ENCODE data around the gene GOLT1A. TPM values are rescaled to one million over a fixed set of nuclear protein-coding genes. Genes with fewer than 3 reads are reported as not detected.

GOLT1A gene
- polyA plus RNA-seq, 2 of the 4 experiments (the other 2 are of a cell fraction): 1.8 to 6.4 TPM

DNA sequence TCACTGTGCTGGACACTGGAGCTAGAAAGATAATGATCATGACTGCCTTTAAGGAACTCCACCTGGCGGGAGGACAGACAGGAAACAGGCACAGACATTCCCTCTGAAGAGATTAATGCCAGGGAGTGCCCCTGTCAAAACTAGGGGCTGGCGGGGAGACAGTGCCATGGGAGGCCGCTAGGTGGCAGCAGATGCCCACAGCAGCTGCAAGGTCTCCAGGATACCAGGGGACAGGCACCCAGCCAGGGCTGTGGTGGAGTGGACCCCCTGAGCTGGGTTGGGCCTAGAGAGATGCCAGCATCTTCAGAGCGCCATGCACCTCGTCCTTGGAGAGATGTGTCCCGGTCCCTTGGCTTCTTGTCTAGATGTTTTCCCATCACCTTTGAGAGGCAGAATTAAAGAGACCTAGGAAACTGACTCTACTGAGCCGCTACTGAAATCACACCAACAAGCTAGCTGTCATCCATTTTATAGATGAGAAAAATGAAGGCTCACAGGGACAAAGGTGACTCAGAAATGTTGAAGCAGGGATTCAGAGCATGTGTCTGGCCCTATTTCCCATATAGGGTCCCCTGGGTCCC lies 51.2 kb downstream of the GOLT1A start (continued):
- TF ChIP-seq, protein P1, sequence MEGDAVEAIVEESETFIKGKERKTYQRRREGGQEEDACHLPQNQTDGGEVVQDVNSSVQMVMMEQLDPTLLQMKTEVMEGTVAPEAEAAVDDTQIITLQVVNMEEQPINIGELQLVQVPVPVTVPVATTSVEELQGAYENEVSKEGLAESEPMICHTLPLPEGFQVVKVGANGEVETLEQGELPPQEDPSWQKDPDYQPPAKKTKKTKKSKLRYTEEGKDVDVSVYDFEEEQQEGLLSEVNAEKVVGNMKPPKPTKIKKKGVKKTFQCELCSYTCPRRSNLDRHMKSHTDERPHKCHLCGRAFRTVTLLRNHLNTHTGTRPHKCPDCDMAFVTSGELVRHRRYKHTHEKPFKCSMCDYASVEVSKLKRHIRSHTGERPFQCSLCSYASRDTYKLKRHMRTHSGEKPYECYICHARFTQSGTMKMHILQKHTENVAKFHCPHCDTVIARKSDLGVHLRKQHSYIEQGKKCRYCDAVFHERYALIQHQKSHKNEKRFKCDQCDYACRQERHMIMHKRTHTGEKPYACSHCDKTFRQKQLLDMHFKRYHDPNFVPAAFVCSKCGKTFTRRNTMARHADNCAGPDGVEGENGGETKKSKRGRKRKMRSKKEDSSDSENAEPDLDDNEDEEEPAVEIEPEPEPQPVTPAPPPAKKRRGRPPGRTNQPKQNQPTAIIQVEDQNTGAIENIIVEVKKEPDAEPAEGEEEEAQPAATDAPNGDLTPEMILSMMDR (IDR thresholded peaks at IDR 0.05): peak; percentile 98

GRCh38 chr1:204161609-204162493 lies 51.9 kb downstream of the GOLT1A start:
- Histone ChIP-seq H3K4me3 (no peak overlapping the region), H3K27ac (no peak overlapping the region), H3K4me1 (no peaks in the 10 kb centered on the region), H3K4me2 (no peak overlapping the region), H3K9me3 (no peaks in the 10 kb centered on the region)
- POLR2A ChIA-PET: interaction anchor here (0.7 kb wide), 1 partner anchor 834 kb away, joined by 5 read pairs; no protein-coding TSS in a partner anchor
- WGBS (ENCODE audit: missing lambda C conversion rate): 60% methylated on average over 14 of the region's 14 CpGs
- TF ChIP-seq RNF2 (IDR thresholded peaks at IDR 0.05; ENCODE audit: borderline replicate concordance, low read depth): no peak
- no peak for TF ChIP-seq FOSB (CRISPR knock-in tag; IDR thresholded peaks at IDR 0.05)
- no peak for TF ChIP-seq HOXB13 (CRISPR knock-in tag; IDR thresholded peaks at IDR 0.05; ENCODE audit: low read depth)
- no peak for TF ChIP-seq HOXA7 (CRISPR knock-in tag; IDR thresholded peaks at IDR 0.05)
- no peak for TF ChIP-seq HMGXB4 (CRISPR knock-in tag; IDR thresholded peaks at IDR 0.05; ENCODE audit: borderline replicate concordance)
- TF ChIP-seq, protein P2, sequence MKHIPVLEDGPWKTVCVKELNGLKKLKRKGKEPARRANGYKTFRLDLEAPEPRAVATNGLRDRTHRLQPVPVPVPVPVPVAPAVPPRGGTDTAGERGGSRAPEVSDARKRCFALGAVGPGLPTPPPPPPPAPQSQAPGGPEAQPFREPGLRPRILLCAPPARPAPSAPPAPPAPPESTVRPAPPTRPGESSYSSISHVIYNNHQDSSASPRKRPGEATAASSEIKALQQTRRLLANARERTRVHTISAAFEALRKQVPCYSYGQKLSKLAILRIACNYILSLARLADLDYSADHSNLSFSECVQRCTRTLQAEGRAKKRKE (CRISPR knock-in tag; IDR thresholded peaks at IDR 0.05; ENCODE audit: low read depth): no peak
- TF ChIP-seq EHF (CRISPR knock-in tag; IDR thresholded peaks at IDR 0.05): no peak
- TF ChIP-seq CHD2 (IDR thresholded peaks at IDR 0.05; ENCODE audit: low read length, partially characterized antibody): no peak
- no peak for TF ChIP-seq HEYL (CRISPR knock-in tag; IDR thresholded peaks at IDR 0.05)
- no peak for TF ChIP-seq MAFK (IDR thresholded peaks at IDR 0.05; ENCODE audit: partially characterized antibody)
- TF ChIP-seq POLR2A (IDR thresholded peaks at IDR 0.05; ENCODE audit: low read length): no peak
- no peak for TF ChIP-seq TFCP2L1 (CRISPR knock-in tag; IDR thresholded peaks at IDR 0.05)
- no peak for TF ChIP-seq JUN (IDR thresholded peaks at IDR 0.05)
- TF ChIP-seq USF2 (IDR thresholded peaks at IDR 0.05): no peak
- peak in 1 of 2 experiments; percentile 7; a peak in 3 of 6 replicates for ATAC-seq
- CTCF ChIA-PET: interaction anchor here (0.6 to 16.3 kb wide), 76 partner anchors 10 to 989 kb away, joined by 3 to 314 read pairs (median 6); partner anchors contain the start of genes ETNK2, GOLT1A, KISS1 and PLEKHA6
- no peak for FAIRE-seq
- DNase-seq (ENCODE audit: low read depth in 1 of 2, low spot score in 1 of 2): no peak

DNA sequence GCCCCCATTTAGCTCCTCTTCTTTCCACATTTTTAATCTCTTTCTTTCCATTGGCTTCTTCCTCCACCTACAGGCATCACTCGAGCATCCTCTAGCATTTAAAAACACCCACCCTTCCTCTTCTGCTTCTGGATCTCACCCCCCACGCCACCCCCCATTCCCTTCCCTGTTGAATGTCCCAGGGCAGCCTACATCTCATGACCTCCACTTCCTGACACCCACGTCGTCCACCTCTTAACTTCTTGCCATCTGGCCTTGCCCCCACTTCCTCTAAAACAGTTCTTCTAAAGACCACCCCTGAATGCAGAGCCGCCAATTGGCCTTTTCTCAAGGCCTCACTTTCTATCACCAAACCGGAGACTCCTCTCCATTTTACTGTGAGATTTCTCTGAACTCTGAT lies 55.8 kb downstream of the GOLT1A start:
- no peak for DNase-seq (ENCODE audit: low read depth in 1 of 2, low spot score in 1 of 2)
- WGBS (ENCODE audit: missing lambda C conversion rate): 58% methylated on average over 5 of the region's 6 CpGs
- CTCF ChIA-PET: interaction anchor here (0.9 to 11.9 kb wide), 9 partner anchors 10 to 345 kb away, joined by 3 to 219 read pairs (median 5); partner anchors contain the start of gene PLEKHA6
- TF ChIP-seq SREBF2 (IDR thresholded peaks at IDR 0.05): no peak
- no peak for TF ChIP-seq USF2 (IDR thresholded peaks at IDR 0.05)
- TF ChIP-seq, protein P3, sequence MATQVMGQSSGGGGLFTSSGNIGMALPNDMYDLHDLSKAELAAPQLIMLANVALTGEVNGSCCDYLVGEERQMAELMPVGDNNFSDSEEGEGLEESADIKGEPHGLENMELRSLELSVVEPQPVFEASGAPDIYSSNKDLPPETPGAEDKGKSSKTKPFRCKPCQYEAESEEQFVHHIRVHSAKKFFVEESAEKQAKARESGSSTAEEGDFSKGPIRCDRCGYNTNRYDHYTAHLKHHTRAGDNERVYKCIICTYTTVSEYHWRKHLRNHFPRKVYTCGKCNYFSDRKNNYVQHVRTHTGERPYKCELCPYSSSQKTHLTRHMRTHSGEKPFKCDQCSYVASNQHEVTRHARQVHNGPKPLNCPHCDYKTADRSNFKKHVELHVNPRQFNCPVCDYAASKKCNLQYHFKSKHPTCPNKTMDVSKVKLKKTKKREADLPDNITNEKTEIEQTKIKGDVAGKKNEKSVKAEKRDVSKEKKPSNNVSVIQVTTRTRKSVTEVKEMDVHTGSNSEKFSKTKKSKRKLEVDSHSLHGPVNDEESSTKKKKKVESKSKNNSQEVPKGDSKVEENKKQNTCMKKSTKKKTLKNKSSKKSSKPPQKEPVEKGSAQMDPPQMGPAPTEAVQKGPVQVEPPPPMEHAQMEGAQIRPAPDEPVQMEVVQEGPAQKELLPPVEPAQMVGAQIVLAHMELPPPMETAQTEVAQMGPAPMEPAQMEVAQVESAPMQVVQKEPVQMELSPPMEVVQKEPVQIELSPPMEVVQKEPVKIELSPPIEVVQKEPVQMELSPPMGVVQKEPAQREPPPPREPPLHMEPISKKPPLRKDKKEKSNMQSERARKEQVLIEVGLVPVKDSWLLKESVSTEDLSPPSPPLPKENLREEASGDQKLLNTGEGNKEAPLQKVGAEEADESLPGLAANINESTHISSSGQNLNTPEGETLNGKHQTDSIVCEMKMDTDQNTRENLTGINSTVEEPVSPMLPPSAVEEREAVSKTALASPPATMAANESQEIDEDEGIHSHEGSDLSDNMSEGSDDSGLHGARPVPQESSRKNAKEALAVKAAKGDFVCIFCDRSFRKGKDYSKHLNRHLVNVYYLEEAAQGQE (IDR thresholded peaks at IDR 0.05): no peak
- TF ChIP-seq ZNF302 (CRISPR knock-in tag; IDR thresholded peaks at IDR 0.05): no peak
- no peak for TF ChIP-seq KDM1A (IDR thresholded peaks at IDR 0.05; ENCODE audit: low read depth)
- no peak for TF ChIP-seq RFX5 (IDR thresholded peaks at IDR 0.05)
- no peak for TF ChIP-seq JUN (IDR thresholded peaks at IDR 0.05)
- TF ChIP-seq POLR2AphosphoS2 (conservative IDR thresholded peaks at IDR 0.05; ENCODE audit: low read length): no peak
- TF ChIP-seq HOXB13 (CRISPR knock-in tag; IDR thresholded peaks at IDR 0.05; ENCODE audit: low read depth): no peak
- no peak for TF ChIP-seq NFE2L2 (conservative IDR thresholded peaks at IDR 0.05; ENCODE audit: low read length)

More for the DNA sequence above, 55.8 kb downstream of the GOLT1A start:
- Histone ChIP-seq H3K4me1 (no peaks in the 10 kb centered on the region), H3K9me3 (no peaks in the 10 kb centered on the region), H3K4me3 (no peak overlapping the region), H3K4me2 (no peak overlapping the region), H3K27ac (no peak overlapping the region)
- no peak for ATAC-seq
- POLR2A ChIA-PET: no interaction called here
- FAIRE-seq: no peak

All from A549 (cell line).